Measurements from ENCODE around the gene FAM193B.

Gene FAM193B

GRCh38 chr5:177470759-177471536 lies 83.4 kb downstream of the FAM193B start:
- DNase-seq (ENCODE audit: extremely low spot score), result no peak
- ChIA-PET CTCF (interaction anchor here (1.5 kb wide), 1 partner anchor 15 kb away, joined by 10 read pairs; no protein-coding TSS in a partner anchor), POLR2A (interaction anchor here (1.2 to 2.8 kb wide), 3 partner anchors 16 to 46 kb away, joined by 5 to 13 read pairs (median 9); partner anchors contain the start of gene DDX41)
- TF ChIP-seq ZNF384 (IDR thresholded peaks at IDR 0.05), result no peak
- TF ChIP-seq LEF1 (IDR thresholded peaks at IDR 0.05; ENCODE audit: borderline replicate concordance), result no peak
- no peak for TF ChIP-seq FOXA1 (IDR thresholded peaks at IDR 0.05)
- TF ChIP-seq ELF4 (IDR thresholded peaks at IDR 0.05), result no peak
- TF ChIP-seq BHLHE40 (IDR thresholded peaks at IDR 0.05; ENCODE audit: borderline replicate concordance), result no peak
- no peak for TF ChIP-seq HDGF (IDR thresholded peaks at IDR 0.05; ENCODE audit: borderline replicate concordance)
- TF ChIP-seq SUZ12 (IDR thresholded peaks at IDR 0.05), result no peak
- TF ChIP-seq NFRKB (IDR thresholded peaks at IDR 0.05), result no peak
- no peak for TF ChIP-seq SP1 (IDR thresholded peaks at IDR 0.05)
- TF ChIP-seq PKNOX1 (IDR thresholded peaks at IDR 0.05), result no peak
- no peak for TF ChIP-seq FOXK2 (IDR thresholded peaks at IDR 0.05)
- TF ChIP-seq L3MBTL2 (conservative IDR thresholded peaks at IDR 0.05), result no peak
- TF ChIP-seq FOXM1 (IDR thresholded peaks at IDR 0.05; ENCODE audit: borderline replicate concordance), result no peak
- no peak for TF ChIP-seq TARDBP (IDR thresholded peaks at IDR 0.05)
- TF ChIP-seq CTBP1 (IDR thresholded peaks at IDR 0.05; ENCODE audit: borderline replicate concordance), result no peak

Measured in HEK293T (cell line).